ACC112 (cell line): ENCODE data around the gene GRM4.

Experiments
- H2AFZ ChIP-seq: fragments of 200-600 bp; sonication (generic); one replicate; pipeline ENCODE4 v1.6.0; 2017; ENCODE audit warnings: antibody characterized with exemption, low read length; ENCODE audit not compliant: unreplicated experiment
- H3K27ac ChIP-seq: fragments of 200-600 bp; sonication (generic); 2 replicates; pipeline ENCODE4 v1.5.1; 2014; ENCODE audit warnings: low read depth, mild to moderate bottlenecking, antibody characterized with exemption, low read length, moderate library complexity
- H3K27me3 ChIP-seq: fragments of 200-600 bp; sonication (generic); 2 replicates; pipeline ENCODE4 v1.6.1; 2014; ENCODE audit warnings: mild to moderate bottlenecking, antibody characterized with exemption, low read length, moderate library complexity, mixed read lengths; ENCODE audit not compliant: insufficient read depth
- H3K36me3 ChIP-seq: fragments of 200-600 bp; sonication (generic); 2 replicates; pipeline ENCODE4 v1.6.1; 2016; ENCODE audit warnings: mild to moderate bottlenecking, antibody characterized with exemption, low read length, moderate library complexity, mixed read lengths; ENCODE audit not compliant: insufficient read depth
- H3K4me1 ChIP-seq: fragments of 200-600 bp; sonication (generic); one replicate; pipeline ENCODE4 v1.6.1; 2016; ENCODE audit warnings: low read length, mixed read lengths; ENCODE audit not compliant: insufficient read depth, unreplicated experiment, control insufficient read depth
- H3K4me3 ChIP-seq: fragments of 200-600 bp; sonication (generic); 2 replicates; pipeline ENCODE4 v1.5.1; 2014; ENCODE audit warnings: mild to moderate bottlenecking, low read depth, low read length
- H3K79me2 ChIP-seq: fragments of 200-600 bp; sonication (generic); one replicate; pipeline ENCODE4 v1.6.0; 2016; ENCODE audit warnings: low read length; ENCODE audit not compliant: control insufficient read depth, unreplicated experiment, insufficient read depth

Gene GRM4

GRCh38 chr6:34148631-34149451 lies 3.0 kb upstream of the GRM4 start:
- peaks cover 60% of the 10 kb centered on the region for H3K27me3 ChIP-seq
- no peaks in the 10 kb centered on the region for H3K79me2 ChIP-seq
- H3K27ac ChIP-seq, result no peak overlapping the region
- H2AFZ ChIP-seq, result no peak overlapping the region
- peaks cover 1% of the 10 kb centered on the region for H3K4me1 ChIP-seq
- H3K36me3 ChIP-seq, result no peaks in the 10 kb centered on the region
- H3K4me3 ChIP-seq, result no peak overlapping the region

DNA sequence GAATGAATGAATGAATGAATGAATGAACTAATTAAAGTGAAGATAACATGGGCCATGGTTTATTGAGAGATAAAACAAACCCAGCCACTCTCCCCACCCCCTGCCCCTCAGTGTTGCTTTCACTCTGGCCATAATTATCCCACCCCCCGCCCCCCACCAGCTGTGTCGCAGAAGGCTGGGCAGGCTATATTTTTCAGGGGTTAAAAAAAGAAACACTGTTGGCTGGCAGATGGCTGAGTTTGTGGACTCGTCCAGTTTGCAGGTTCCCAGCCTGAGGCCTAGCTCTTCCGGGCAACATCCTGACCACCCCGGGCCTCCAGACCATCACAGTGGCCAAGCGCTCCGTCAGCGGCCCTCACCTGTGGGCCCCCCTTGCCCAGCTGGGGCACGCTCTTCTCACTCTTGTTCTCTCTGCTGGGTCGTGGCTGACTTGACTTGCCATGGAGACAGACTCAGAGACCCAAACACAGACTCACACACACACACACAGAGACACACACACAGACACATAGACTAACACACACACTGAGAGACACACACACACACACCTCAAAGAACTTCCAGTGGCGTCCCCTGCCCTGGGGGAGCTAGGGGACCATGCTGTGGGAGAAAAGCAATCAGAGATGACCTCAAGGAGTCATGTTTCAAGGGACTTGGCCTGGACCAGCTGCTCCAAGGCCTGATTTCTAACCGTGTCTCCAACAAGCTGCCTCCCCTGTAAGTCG lies 2.2 kb upstream of the GRM4 start:
- no peak overlapping the region for H3K27ac ChIP-seq
- no peak overlapping the region for H3K4me3 ChIP-seq
- no peak overlapping the region for H2AFZ ChIP-seq
- peaks cover 66% of the 10 kb centered on the region for H3K27me3 ChIP-seq
- no peaks in the 10 kb centered on the region for H3K79me2 ChIP-seq
- H3K4me1 ChIP-seq, result peaks cover 6% of the 10 kb centered on the region
- H3K36me3 ChIP-seq, result no peaks in the 10 kb centered on the region

DNA sequence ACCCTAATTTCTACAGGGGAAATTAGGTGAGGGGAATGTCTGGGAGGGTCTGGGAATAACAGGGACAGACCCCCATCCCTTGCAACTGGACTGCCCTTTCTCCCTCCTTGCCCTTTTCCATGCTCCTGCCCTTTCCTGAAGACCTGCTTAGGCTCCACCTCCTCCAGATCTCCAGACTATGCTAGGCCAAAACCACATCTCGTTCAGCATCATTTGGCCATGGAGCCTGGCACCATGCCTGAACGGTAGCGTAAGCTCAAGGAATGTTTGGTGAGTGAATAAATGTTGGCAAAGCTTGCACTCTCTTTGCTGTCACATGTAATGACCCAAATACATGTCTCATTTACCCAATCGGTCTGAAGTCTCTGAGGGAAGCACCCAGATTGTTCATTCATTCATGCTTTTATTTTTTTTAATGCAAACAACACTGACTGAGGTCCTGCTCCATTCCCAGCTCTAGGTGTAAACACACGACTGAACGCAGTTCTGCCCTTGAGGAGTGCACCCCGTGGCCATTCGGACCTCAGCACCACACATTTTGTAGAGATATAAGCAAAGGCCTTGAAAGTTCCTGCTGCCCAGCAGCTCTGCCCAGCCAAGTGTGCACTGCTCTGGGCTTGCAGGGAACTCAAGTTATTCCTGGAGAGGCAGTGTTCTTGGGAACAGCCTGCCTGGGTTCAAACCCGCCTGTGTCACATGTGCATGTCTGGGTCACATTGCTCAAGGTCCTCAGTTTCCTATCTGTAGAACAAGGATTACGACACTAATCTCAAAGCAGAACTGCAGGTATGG lies 1.1 kb upstream of the GRM4 start:
- H3K36me3 ChIP-seq, result no peaks in the 10 kb centered on the region
- no peak overlapping the region for H2AFZ ChIP-seq
- peaks cover 6% of the 10 kb centered on the region for H3K4me1 ChIP-seq
- H3K79me2 ChIP-seq, result no peaks in the 10 kb centered on the region
- H3K4me3 ChIP-seq, result no peak overlapping the region
- peaks cover 71% of the 10 kb centered on the region for H3K27me3 ChIP-seq
- H3K27ac ChIP-seq, result no peak overlapping the region

- Histone ChIP-seq H3K27me3 (peaks cover 67% of the 10 kb centered on the region), H3K4me1 (peaks cover 6% of the 10 kb centered on the region), H2AFZ (peak overlapping the region; percentile 31), H3K27ac (no peak overlapping the region), H3K4me3 (peak overlapping the region; percentile 61), H3K36me3 (no peaks in the 10 kb centered on the region), H3K79me2 (no peaks in the 10 kb centered on the region)
Measured at GRCh38 chr6:34145161-34146020, 496 bp downstream of the GRM4 start.

DNA sequence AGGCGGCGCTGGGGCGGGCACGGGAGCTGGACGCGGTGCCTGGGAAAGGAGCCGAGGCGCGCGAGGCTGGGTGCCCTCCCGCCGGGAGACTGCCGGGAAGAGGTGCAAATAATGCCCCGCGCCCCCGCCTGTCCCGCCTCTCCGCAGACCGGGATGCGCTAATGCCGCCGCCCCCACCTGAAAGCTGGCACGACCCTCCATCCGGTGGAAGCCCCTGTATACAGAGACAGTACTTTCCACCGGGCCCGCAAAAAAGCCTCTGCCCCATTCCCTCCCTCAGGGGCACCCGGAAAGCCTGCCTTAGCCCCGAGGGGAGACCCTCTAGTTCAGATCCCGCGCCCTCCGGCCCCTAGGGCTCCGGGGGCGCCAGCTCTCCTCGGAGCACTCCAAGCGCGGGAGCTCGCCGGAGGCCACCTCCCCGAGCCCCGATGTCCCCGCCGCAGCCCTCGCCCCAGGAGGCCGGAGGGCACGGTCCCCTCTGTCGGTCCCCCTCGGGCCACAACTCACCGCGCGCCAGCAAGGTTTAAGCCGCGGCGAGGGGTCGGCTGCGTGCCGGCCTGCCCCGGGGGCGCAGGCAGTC lies 1.2 kb downstream of the GRM4 start:
- Histone ChIP-seq H3K4me3 (peak overlapping the region; percentile 61), H3K36me3 (no peaks in the 10 kb centered on the region), H2AFZ (no peak overlapping the region), H3K27me3 (peaks cover 69% of the 10 kb centered on the region), H3K79me2 (no peaks in the 10 kb centered on the region), H3K4me1 (peaks cover 6% of the 10 kb centered on the region), H3K27ac (no peak overlapping the region)

DNA sequence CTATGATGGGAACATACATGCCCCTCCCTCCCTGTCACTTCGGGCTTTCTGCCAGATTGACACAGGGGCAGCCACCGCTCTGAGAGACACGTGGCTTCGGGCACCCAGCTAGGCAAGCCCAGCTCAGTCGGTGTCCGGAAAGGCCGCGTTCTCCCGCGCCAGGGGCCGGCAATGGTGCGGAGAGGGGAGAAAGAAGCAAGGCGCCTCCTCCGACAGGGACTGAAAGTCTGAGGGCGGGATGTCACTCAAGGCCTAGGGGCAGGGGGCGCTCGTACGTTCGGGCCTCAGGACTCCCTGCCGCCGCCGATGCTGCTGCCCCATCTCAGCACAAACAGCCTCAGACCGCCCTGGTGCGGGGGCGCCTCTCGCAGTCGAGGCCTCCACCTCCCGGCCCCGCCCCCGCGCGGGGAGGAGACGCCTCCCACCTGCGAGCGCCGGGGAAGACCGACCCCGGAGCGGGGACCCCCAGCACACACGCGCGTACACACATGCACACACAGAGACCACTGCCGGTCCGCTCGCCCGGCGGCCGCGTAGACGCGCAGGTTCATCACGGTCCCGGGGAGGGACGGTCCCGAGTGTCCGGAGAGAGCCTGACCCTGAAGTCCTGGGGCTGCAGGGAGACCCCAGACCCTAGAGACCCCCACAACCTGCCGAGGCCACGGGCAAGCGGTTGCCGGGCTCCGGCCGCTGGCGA lies 1.9 kb downstream of the GRM4 start:
- Histone ChIP-seq H3K79me2 (no peaks in the 10 kb centered on the region), H2AFZ (no peak overlapping the region), H3K27ac (no peak overlapping the region), H3K27me3 (peaks cover 69% of the 10 kb centered on the region), H3K4me3 (peak overlapping the region; percentile 61), H3K36me3 (no peaks in the 10 kb centered on the region), H3K4me1 (peaks cover 6% of the 10 kb centered on the region)

DNA sequence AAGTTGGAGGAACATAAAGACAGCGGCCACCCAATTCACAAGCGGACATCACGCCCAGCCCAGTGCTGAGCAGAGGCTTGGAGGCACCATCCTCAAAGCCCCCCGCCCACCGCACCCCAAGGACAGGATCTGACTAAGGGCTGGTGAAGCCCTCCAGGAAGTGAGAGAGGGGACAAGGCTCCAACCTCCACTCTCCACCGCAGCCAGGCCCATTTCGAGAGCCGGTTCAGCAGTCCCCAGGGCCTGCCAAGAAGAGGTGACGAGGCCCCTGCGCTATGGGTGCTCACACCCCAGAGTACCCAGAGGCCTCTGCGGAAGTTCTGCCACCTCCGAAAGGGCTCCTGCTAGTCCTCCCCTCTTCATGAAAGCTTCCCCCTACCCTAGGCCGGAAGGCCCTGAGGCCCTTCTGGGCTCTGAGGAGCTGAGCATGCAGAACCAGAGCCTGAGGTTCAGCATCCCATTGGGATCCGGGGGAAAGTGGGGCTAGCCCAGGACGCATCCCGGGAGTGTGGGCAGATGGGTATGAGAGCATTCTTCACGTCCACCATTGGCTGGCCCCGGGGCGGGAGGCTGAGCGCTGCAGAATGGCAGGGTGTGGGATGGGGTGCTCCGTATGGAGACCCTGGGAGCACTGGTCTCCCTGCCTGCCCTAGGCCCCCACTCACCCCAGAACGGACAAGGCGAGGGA lies 2.5 kb downstream of the GRM4 start:
- Histone ChIP-seq H3K36me3 (no peaks in the 10 kb centered on the region), H3K4me3 (peak overlapping the region; percentile 61), H3K27me3 (peaks cover 73% of the 10 kb centered on the region), H3K79me2 (no peaks in the 10 kb centered on the region), H2AFZ (no peak overlapping the region), H3K27ac (no peak overlapping the region), H3K4me1 (peaks cover 6% of the 10 kb centered on the region)

GRCh38 chr6:34142061-34142998 lies 3.6 kb downstream of the GRM4 start:
- no peak overlapping the region for H3K4me3 ChIP-seq
- H3K27me3 ChIP-seq, result peaks cover 77% of the 10 kb centered on the region
- H3K36me3 ChIP-seq, result no peaks in the 10 kb centered on the region
- no peak overlapping the region for H3K27ac ChIP-seq
- no peaks in the 10 kb centered on the region for H3K79me2 ChIP-seq
- H2AFZ ChIP-seq, result no peak overlapping the region
- peaks cover 6% of the 10 kb centered on the region for H3K4me1 ChIP-seq
